ENCODE results near the gene CSNK1G2.

DNA sequence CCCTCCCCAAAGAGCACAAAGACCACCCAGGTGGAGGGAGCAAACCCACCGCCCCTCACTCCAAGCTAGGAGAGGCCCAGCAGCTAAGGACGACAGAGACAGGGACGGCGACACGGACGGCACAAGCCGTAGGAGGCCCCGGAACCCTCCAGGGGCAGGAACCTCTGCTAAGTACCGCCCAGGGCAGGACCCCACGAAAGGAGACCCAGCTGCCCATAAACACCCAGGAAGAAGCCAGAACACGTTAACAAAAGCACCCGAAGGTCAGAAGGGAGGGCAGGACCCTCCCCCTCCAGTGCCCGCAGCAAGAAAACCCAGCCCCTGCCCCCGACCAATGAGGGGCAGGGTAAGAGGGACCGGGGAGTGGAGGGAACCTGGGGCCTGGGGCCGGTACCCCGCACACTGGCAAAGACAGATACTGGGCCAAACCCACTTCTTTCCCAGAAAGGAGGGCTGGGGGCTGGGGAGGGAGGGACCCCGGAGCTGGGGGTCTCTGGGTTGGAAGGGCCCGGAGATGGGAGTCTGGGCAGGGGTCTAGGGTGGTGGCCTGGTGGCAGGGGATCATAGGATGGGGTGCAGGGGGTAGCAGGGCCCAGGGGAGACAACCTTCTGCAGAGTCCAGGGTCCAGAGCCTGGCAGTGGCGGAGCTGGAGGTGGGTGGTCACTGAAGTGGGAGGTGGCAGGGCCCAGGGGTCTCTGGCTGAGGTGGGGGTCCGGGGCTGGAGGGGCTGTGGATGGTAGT is 72.1 kb downstream of the CSNK1G2 start:
- TF ChIP-seq CTCF (IDR thresholded peaks at IDR 0.05) (no peak), POLR2A (IDR thresholded peaks at IDR 0.05) (no peak)
